SK-N-SH treated with all-trans-retinoic acid at 6 μM for 48 hours (cell line): ENCODE data around the gene CARD14.

Experiments used
- ATAC-seq: fragments of 200-7000 bp; cut with Tn5 transposase; 3 replicates; pipeline ENCODE4 v1.9.1; 2020; ENCODE audit warnings: mild to moderate bottlenecking, moderate library complexity
- ARNTL ChIP-seq: fragments of 450-650 bp; formaldehyde crosslinking; IDR thresholded peaks from 2 replicates; pipeline ENCODE4 v1.5.0; 2020; ENCODE audit warnings: low read depth, mild to moderate bottlenecking, moderate library complexity, borderline replicate concordance
- BACH2 ChIP-seq: fragments of 250-450 bp; sonication (Bioruptor Pico); IDR thresholded peaks from 2 replicates; pipeline ENCODE4 v1.9.0; 2021; ENCODE audit warnings: mild to moderate bottlenecking, borderline replicate concordance
- CSDC2 ChIP-seq: fragments of 250-450 bp; sonication (Bioruptor Pico); IDR thresholded peaks from 2 replicates; pipeline ENCODE4 v1.5.0; 2020; ENCODE audit warnings: mild to moderate bottlenecking, moderate library complexity
- CSRNP3 ChIP-seq: fragments of 250-450 bp; sonication (Bioruptor Pico); IDR thresholded peaks from 2 replicates; pipeline ENCODE4 v1.5.1; 2021; ENCODE audit warnings: mild to moderate bottlenecking, moderate library complexity
- ESRRG ChIP-seq: fragments of 250-450 bp; sonication (Bioruptor Pico); IDR thresholded peaks from 2 replicates; pipeline ENCODE4 v1.6.1; 2021; ENCODE audit warnings: mild to moderate bottlenecking
- GLIS3 ChIP-seq: fragments of 250-450 bp; sonication (Bioruptor Pico); IDR thresholded peaks from 2 replicates; pipeline ENCODE4 v1.5.0; 2020; ENCODE audit warnings: mild to moderate bottlenecking, moderate library complexity
- ISL1 ChIP-seq: fragments of 250-450 bp; sonication (Bioruptor Pico); IDR thresholded peaks from 2 replicates; pipeline ENCODE4 v2.1.2; 2022; ENCODE audit warnings: mild to moderate bottlenecking, moderate library complexity
- OSR1 ChIP-seq: fragments of 250-450 bp; sonication (Bioruptor Pico); IDR thresholded peaks from 2 replicates; pipeline ENCODE4 v1.8.0; 2022; ENCODE audit warnings: moderate library complexity, mild to moderate bottlenecking, inconsistent platforms
- PATZ1 ChIP-seq: fragments of 250-450 bp; sonication (Bioruptor Pico); IDR thresholded peaks from 2 replicates; pipeline ENCODE4 v1.8.0; 2020; ENCODE audit warnings: mild to moderate bottlenecking, moderate library complexity, borderline replicate concordance
- POU6F1 ChIP-seq: fragments of 250-450 bp; sonication (Bioruptor Pico); IDR thresholded peaks from 2 replicates; pipeline ENCODE4 v1.8.0; 2021; ENCODE audit warnings: low read depth, mild to moderate bottlenecking, moderate library complexity, borderline replicate concordance
- PPARA ChIP-seq: fragments of 250-450 bp; sonication (Bioruptor Pico); IDR thresholded peaks from 2 replicates; pipeline ENCODE4 v1.5.0; 2020; ENCODE audit warnings: mild to moderate bottlenecking, borderline replicate concordance
- RARB ChIP-seq: fragments of 250-450 bp; sonication (Bioruptor Pico); IDR thresholded peaks from 2 replicates; pipeline ENCODE4 v1.8.0; 2021; ENCODE audit warnings: mild to moderate bottlenecking, moderate library complexity
- SNAI2 ChIP-seq: fragments of 250-450 bp; sonication (Bioruptor Pico); IDR thresholded peaks from 2 replicates; pipeline ENCODE4 v1.5.0; 2020; ENCODE audit warnings: mild to moderate bottlenecking, moderate library complexity
- TCF4 ChIP-seq: fragments of 250-450 bp; sonication (Bioruptor Pico); IDR thresholded peaks from 2 replicates; pipeline ENCODE4 v1.8.0; 2021; ENCODE audit warnings: mild to moderate bottlenecking, moderate library complexity, borderline replicate concordance
- TSHZ2 ChIP-seq: fragments of 250-450 bp; sonication (Bioruptor Pico); IDR thresholded peaks from 2 replicates; pipeline ENCODE4 v1.5.0; 2020; ENCODE audit warnings: mild to moderate bottlenecking, moderate library complexity
- ZC3H10 ChIP-seq: fragments of 250-450 bp; sonication (Bioruptor Pico); IDR thresholded peaks from 2 replicates; pipeline ENCODE4 v1.5.1; 2021; ENCODE audit warnings: mild to moderate bottlenecking, moderate library complexity
- ZFP3 ChIP-seq: fragments of 250-450 bp; sonication (Bioruptor Pico); IDR thresholded peaks from 2 replicates; pipeline ENCODE4 v1.5.0; 2020; ENCODE audit warnings: mild to moderate bottlenecking, moderate library complexity
- ZFP30 ChIP-seq: fragments of 450-650 bp; formaldehyde crosslinking; IDR thresholded peaks from 2 replicates; pipeline ENCODE4 v1.5.0; 2022; ENCODE audit warnings: mild to moderate bottlenecking, moderate library complexity
- ZNF565 ChIP-seq: fragments of 450-650 bp; formaldehyde crosslinking; conservative IDR thresholded peaks from 2 replicates; pipeline ENCODE4 v1.5.0; 2020; ENCODE audit warnings: low read depth, mild to moderate bottlenecking, moderate library complexity
- ZNF70 ChIP-seq: fragments of 450-650 bp; formaldehyde crosslinking; IDR thresholded peaks from 2 replicates; pipeline ENCODE4 v1.5.0; 2020; ENCODE audit warnings: mild to moderate bottlenecking, moderate library complexity
- ZNF8 ChIP-seq: fragments of 450-650 bp; formaldehyde crosslinking; IDR thresholded peaks from 2 replicates; pipeline ENCODE4 v1.5.0; 2020; ENCODE audit warnings: mild to moderate bottlenecking, moderate library complexity

The CARD14 gene

GRCh38 chr17:80204626-80205468 is 35.0 kb downstream of the CARD14 start:
- ATAC-seq, result no peak; the same call in 1 of the 3 replicates
- no peak for TF ChIP-seq OSR1
- TF ChIP-seq GLIS3 (CRISPR knock-in tag), result no peak
- TF ChIP-seq TSHZ2 (CRISPR knock-in tag), result no peak
- TF ChIP-seq TCF4 (CRISPR knock-in tag), result no peak

GRCh38 chr17:80205811-80206210 is 36.0 kb downstream of the CARD14 start:
- ATAC-seq, result no peak
- TF ChIP-seq ZFP3 (CRISPR knock-in tag) (no peak), PPARA (CRISPR knock-in tag) (no peak), CSDC2 (CRISPR knock-in tag) (no peak), ZC3H10 (CRISPR knock-in tag) (no peak), PATZ1 (CRISPR knock-in tag) (no peak), TSHZ2 (CRISPR knock-in tag) (no peak), BACH2 (CRISPR knock-in tag) (no peak), RARB (CRISPR knock-in tag) (no peak), ISL1 (CRISPR knock-in tag) (no peak), ESRRG (no peak), TCF4 (CRISPR knock-in tag) (no peak), ZFP30 (no peak), OSR1 (no peak), ZNF565 (CRISPR knock-in tag) (no peak), ARNTL (CRISPR knock-in tag) (no peak), POU6F1 (no peak), GLIS3 (CRISPR knock-in tag) (no peak), SNAI2 (CRISPR knock-in tag) (no peak)

- ATAC-seq, result no peak; the same call in 1 of the 3 replicates
- TF ChIP-seq TCF4 (CRISPR knock-in tag) (no peak), ZNF565 (CRISPR knock-in tag) (no peak), ZNF70 (CRISPR knock-in tag) (no peak), RARB (CRISPR knock-in tag) (no peak), TSHZ2 (CRISPR knock-in tag) (no peak), POU6F1 (no peak), SNAI2 (CRISPR knock-in tag) (no peak), ZNF8 (CRISPR knock-in tag) (no peak), ESRRG (no peak), ZFP30 (no peak), CSRNP3 (CRISPR knock-in tag) (no peak), ZFP3 (CRISPR knock-in tag) (no peak)
Observed at GRCh38 chr17:80208050-80208449, 38.2 kb downstream of the CARD14 start.
